ENCODE data around the gene C2orf66.

The C2orf66 gene

GRCh38 chr2:196809260-196809659 is at the start of gene C2orf66:
Gene C2orf66 (minus strand): TSS chr2:196809355. CDS start chr2:196809336, 19 bp downstream.
- DNase-seq (ENCODE audit: low spot score) = no peak

GRCh38 chr2:196854629-196855028 is 45.5 kb upstream of the C2orf66 start:
- no peak for DNase-seq (ENCODE audit: low spot score)

- DNase-seq (ENCODE audit: low spot score) = no peak
Observed at GRCh38 chr2:196853301-196854087, 44.3 kb upstream of the C2orf66 start.

GRCh38 chr2:196851088-196851487 is 41.9 kb upstream of the C2orf66 start:
- DNase-seq (ENCODE audit: low spot score) = no peak

GRCh38 chr2:196849895-196850294 is 40.7 kb upstream of the C2orf66 start:
- DNase-seq (ENCODE audit: low spot score) = peak; percentile 53

DNA sequence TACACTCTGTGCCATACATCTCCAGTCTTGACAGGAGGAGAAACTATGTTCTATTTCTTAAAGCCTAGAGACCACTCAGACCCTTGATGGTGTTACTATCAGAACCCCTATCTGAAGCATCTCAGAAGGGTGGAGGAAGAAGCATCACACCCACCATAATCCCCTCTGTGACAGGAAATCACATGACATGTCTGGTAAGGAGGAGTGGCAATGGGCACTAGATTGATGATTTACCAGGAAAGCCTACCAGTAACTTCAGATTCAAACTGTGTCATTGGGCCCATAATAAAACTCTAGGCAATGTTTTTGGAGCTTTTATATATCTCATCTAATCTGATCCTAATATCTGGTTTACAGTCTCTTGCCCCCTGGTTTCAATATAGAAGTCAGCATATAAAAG is 37.1 kb upstream of the C2orf66 start:
- no peak for DNase-seq (ENCODE audit: low spot score)

- no peak for DNase-seq (ENCODE audit: low spot score)
Observed at GRCh38 chr2:196845371-196845770, 36.2 kb upstream of the C2orf66 start.

GRCh38 chr2:196840171-196840570 is 31.0 kb upstream of the C2orf66 start:
- DNase-seq (ENCODE audit: low spot score) = no peak

DNA sequence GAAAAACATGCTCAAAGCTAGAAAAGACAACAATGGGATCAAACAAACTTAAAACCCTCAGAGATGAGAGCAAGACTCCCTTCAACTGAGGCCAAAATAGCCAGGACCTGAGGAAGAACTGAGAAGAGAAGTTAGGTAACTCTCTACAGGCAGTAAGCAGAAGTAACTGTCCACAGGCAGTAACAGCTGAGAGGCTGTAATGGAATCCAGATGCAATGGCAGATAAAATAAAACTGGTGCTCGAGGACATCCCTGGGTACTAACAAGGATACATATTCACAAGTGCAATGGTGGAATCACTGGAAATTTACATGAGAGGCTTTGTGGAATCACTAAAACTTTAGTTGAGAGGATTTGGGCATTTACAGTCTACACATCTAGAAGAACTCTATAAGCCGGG is 30.4 kb upstream of the C2orf66 start:
- DNase-seq (ENCODE audit: low spot score) = no peak

DNA sequence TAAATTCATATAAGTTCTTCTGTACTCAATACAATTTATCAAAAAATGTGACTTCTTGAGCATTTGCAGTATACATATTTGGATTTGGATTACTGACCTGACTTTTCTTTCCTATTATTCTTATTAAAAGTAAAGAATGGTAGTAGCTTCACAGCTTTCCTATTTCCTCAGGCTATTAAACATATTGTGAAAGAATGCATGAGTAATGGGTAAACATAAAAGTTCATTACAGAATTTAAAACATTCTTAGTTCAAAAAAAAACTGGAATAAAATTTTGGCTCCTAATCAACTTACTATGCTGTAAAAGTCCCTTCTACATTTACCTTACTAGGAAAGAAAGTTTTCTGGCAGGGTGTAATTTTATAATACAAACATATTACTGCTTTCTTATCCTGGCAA is 27.3 kb upstream of the C2orf66 start:
- DNase-seq (ENCODE audit: low spot score) = no peak

DNA sequence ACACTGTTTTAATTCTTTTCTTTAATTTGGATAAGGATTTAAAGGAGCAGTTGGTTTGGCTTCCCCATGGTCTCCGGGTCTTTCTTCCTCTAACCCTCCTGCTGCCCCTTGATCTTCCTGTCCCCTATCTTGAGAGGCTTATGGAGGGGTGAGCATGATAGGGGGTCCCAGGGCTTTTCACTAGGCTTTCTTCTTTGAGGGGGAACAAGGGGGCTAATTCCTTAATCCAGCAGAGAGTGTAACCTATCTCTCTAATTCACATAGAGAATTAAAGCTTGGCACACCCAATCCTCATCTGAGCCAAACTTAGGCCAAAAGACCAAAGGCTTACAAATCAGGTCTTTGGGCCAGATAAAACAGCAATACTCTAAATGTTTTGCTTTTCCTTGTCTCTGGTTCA is 21.5 kb upstream of the C2orf66 start:
- no peak for DNase-seq (ENCODE audit: low spot score)

DNA sequence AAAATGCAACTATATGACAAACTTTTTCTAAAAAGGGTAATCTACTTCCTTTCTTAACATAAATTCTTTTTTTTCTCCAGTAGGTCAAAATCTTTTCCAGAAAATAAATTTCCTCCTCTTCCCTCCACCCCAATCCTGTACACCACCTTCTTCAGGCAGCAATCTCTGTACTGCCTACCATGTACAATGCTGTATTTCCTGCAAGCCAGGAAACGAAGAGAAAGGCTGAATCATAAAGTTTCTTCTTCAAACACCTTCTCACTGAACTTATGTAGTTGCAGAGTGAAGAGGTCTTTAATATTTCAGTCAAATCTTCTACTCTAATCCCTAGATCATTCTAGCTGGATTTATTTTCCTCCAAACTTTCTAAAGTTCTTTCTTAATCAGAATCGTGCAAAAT is 18.2 kb upstream of the C2orf66 start:
- DNase-seq (ENCODE audit: low spot score) = no peak

GRCh38 chr2:196823750-196824522 is 14.8 kb upstream of the C2orf66 start:
- DNase-seq (ENCODE audit: low spot score) = no peak

- no peak for DNase-seq (ENCODE audit: low spot score)
Observed at GRCh38 chr2:196821195-196821594, 12.0 kb upstream of the C2orf66 start.

DNA sequence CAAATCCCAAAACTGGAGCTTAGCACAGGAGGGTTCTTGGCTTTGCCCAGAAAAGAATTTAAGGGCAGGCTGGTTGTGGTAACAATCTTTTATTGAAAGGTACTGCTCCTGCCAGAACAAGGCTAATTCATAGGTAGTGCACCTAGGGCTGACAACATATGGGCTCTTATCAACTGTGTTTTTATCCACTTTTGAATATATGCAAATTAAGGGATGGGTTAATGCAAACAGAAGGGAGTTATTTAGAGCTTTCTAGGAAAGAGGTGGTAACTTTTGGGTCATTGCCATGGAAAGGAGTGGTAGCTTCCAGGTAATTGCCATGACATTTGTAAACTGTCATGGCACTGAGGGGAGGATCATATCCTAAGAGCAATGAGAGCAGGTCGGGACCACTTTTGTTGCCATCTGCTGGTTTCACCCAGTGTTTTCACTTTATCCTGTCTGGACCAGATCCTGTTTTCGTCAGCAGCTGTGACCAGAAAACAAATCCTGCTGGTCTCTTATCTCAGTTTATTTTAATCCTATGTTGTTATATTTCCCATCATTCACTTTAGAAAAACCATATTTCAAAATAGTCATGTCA is 981 bp downstream of the C2orf66 start:
- no peak for DNase-seq (ENCODE audit: low spot score)

DNA sequence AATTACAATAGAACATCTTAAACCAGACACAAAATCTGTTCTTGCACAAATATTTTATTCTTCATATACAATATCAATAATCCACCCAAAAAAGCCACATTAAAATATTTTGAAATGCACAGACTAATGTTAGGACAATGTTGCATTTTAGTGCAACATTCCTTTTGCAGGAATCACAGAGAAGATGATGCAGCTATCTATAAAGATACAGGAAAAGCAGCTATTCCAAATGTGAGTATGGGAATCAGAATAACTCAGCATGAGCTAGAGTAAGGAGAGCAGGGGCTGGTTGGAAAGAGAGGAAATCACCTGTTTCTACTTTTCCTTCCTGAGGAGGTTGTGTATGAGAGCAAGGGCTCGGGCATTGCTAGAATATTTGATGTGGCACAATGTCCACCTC is 4.8 kb downstream of the C2orf66 start:
- DNase-seq (ENCODE audit: low spot score) = no peak

- DNase-seq (ENCODE audit: low spot score) = no peak
Observed at GRCh38 chr2:196802401-196802800, 6.8 kb downstream of the C2orf66 start.

GRCh38 chr2:196801674-196802261 is 7.4 kb downstream of the C2orf66 start:
- DNase-seq (ENCODE audit: low spot score) = no peak

- peak; percentile 10 for DNase-seq (ENCODE audit: low spot score)
Observed at GRCh38 chr2:196798980-196799379, 10.2 kb downstream of the C2orf66 start.

GRCh38 chr2:196792865-196793264 is 16.3 kb downstream of the C2orf66 start:
- no peak for DNase-seq (ENCODE audit: low spot score)

- DNase-seq (ENCODE audit: low spot score) = no peak
Observed at GRCh38 chr2:196783431-196784094, 25.6 kb downstream of the C2orf66 start.

DNA sequence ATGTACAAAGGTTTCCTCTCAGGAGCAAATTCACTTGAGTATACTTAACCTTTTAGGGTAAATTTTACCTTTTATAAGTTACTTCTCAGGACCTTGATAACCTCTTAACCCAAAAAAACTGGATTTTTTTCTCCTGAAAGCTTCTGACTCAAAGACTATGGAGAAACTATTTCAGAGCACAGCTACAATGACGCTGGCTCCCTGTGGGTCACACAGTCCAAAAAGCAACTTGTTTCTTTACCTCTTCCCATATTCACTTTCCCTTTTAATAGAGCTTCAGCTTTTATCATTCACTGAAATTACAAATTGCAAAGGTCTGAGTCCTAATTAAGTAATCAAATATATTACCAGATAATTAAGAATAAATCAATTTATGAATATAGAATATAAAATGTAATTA is 42.1 kb downstream of the C2orf66 start:
- no peak for DNase-seq (ENCODE audit: low spot score)
